ENCODE measurements around the gene ULK1. TPM values are rescaled to one million over a fixed set of nuclear protein-coding genes. Genes with fewer than 3 reads are reported as not detected.

The ULK1 gene
- total RNA-seq, 4 donors from 2014 or later: 9.1 to 55.0 (median 19.5) TPM

DNA sequence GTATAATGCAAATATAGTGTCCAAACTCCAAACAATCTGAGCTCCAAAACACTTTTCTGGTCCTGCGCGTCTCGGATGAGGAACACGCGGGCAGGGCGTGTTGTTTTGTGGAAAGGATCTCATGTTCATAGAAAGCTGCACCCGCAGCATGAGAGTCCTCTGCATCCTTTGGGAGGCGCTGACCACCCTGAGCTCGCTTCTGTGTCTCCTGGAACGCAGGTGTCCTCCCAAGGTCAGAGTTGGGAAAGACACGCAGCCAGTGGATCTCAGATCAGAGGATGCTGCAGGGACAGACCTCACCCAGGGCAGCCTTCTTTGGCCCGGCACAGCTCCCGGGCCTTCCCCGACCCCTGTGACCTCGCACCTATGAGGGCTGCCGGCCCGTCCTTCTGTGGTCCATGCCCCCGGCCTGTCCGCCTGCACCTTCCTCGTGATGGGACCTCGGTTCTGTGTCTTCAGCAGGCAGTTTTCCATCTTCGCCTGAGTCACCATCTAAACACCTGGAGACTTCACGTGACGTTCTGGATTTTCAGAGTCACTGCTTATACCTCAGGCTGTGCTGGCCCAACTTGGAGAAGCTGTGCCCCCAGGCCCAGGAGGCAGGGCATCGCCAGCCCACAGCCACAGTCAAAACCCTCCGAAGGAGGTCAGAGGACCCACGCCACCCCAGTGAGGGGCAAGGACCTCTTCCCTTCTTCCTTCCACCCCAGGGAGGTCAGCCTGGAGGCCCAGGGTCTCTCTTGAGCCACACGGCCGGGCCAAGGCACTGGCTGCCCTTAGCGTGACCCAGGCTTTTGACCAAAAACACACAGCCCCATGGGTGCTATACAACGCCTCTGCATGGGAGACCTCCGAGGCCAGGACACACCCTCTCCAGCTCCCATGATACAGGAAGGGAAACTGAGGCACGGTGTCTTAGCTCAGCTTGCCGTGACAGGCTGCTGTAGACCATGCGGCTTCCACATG is 40.3 kb upstream of the ULK1 start:
- H3K27me3 ChIP-seq: peaks cover 0 to 68% (median 0%) of the 10 kb centered on the region in 4 donors
- H3K36me3 ChIP-seq: no peaks in the 10 kb centered on the region
- 70 to 77% methylated on average over 21 to 22 of the region's 35 CpGs for WGBS, 2 donors
- DNase-seq: no peak
- peaks cover 5 to 12% (median 6%) of the 10 kb centered on the region in 3 donors for H3K4me1 ChIP-seq
- H3K4me3 ChIP-seq: no peak overlapping the region
- intact Hi-C loops (cut with DNase I): no loop called here
- no peak overlapping the region for H3K27ac ChIP-seq
- H3K9me3 ChIP-seq: no peaks in the 10 kb centered on the region
- TF ChIP-seq CTCF (IDR thresholded peaks at IDR 0.05) (no peak), POLR2A (IDR thresholded peaks at IDR 0.05) (no peak)

- intact Hi-C loops (cut with DNase I): no loop called here
- WGBS, 2 donors: 71 to 74% methylated on average over 9 to 10 of the region's 16 CpGs
These were observed 39.5 kb upstream of the ULK1 start for GRCh38 chr12:131854861-131855476.

GRCh38 chr12:131855521-131856142 is 38.8 kb upstream of the ULK1 start:
- Histone ChIP-seq H3K36me3 (no peaks in the 10 kb centered on the region), H3K4me1 (peaks cover 9 to 24% (median 9%) of the 10 kb centered on the region in 3 donors), H3K4me3 (no peak overlapping the region), H3K27ac (no peak overlapping the region), H3K27me3 (peaks cover 0 to 68% (median 0%) of the 10 kb centered on the region in 4 donors), H3K9me3 (no peaks in the 10 kb centered on the region)
- no peak for DNase-seq
- intact Hi-C loops (cut with DNase I): no loop called here
- 22 to 27% methylated on average over 4 to 5 of the region's 30 CpGs for WGBS, 2 donors
- TF ChIP-seq POLR2A (IDR thresholded peaks at IDR 0.05): no peak
- TF ChIP-seq CTCF (IDR thresholded peaks at IDR 0.05): no peak

More at GRCh38 chr12:131854861-131855476, 39.5 kb upstream of the ULK1 start:
- H3K4me1 ChIP-seq: peaks cover 5 to 18% (median 6%) of the 10 kb centered on the region in 3 donors
- H3K9me3 ChIP-seq: no peaks in the 10 kb centered on the region
- no peak overlapping the region for H3K27ac ChIP-seq
- DNase-seq: no peak
- H3K4me3 ChIP-seq: no peak overlapping the region
- H3K27me3 ChIP-seq: peaks cover 0 to 68% (median 0%) of the 10 kb centered on the region in 4 donors
- H3K36me3 ChIP-seq: no peaks in the 10 kb centered on the region
- no peak for TF ChIP-seq POLR2A (IDR thresholded peaks at IDR 0.05)
- TF ChIP-seq CTCF (IDR thresholded peaks at IDR 0.05): no peak

DNA sequence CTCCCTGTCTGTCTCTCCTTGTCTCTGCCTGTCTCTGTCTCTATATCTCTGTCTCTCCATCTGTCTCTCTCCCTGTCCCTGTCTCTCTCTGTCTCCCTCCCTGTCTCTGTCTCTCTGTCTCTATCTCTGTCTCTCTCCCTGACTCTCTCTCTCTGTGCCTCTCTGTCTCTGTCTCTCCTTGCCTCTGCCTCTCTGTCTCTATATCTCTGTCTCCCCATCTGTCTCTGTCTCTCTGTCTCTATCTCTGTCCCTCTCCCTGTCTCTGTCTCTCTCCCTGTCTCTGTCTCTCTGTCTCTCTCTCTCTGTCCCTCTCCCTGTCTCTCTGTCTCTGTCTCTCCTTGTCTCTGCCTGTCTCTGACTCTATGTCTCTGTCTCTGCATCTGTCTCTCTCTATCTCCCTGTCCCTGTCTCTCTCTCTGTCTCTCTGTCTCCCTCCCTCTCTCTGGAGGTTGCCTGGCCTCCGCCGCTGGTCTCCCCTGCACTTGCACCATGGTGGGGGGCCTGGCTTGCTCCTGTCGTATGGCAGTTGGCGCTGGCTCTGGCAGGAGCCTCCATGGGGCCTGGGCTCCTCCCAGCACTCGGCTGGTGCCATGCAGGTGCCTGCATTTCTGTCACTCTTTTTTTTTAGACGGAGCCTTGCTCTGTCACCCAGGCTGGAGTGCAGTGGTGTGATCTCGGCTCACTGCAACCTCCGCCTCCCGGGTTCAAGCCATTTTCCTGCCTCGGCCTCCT is 37.9 kb upstream of the ULK1 start:
- no peaks in the 10 kb centered on the region for H3K9me3 ChIP-seq
- peaks cover 15 to 29% (median 16%) of the 10 kb centered on the region in 3 donors for H3K4me1 ChIP-seq
- WGBS, 2 donors: 78 to 87% methylated on average over 8 to 10 of the region's 10 CpGs
- no peaks in the 10 kb centered on the region for H3K36me3 ChIP-seq
- no peak overlapping the region for H3K27ac ChIP-seq
- no peak overlapping the region for H3K4me3 ChIP-seq
- DNase-seq: no peak
- H3K27me3 ChIP-seq: peaks cover 0 to 65% (median 0%) of the 10 kb centered on the region in 4 donors
- intact Hi-C loops (cut with DNase I): no loop called here
- TF ChIP-seq POLR2A (IDR thresholded peaks at IDR 0.05): no peak
- no peak for TF ChIP-seq CTCF (IDR thresholded peaks at IDR 0.05)

Data from esophagus squamous epithelium (tissue), 5 donors.